ENCODE results near the gene DLG2. TPM values are rescaled to one million over a fixed set of nuclear protein-coding genes. Genes with fewer than 3 reads are reported as not detected.
A peak's percentile ranks its signal among the peaks of the same experiment; 100 is the strongest.
"Not testable (repeated sequence)": the region's sequence is repeated elsewhere in the genome, so short reads cannot be mapped to it uniquely, and the experiment has no call there.

Gene DLG2
- total and polyA plus RNA-seq, 3 experiments from 2014 or later = 0.81 to 1.5 (median 1.3) TPM

GRCh38 chr11:85127349-85127748, 499.8 kb downstream of the DLG2 start:
- Mint-ChIP-seq H3K4me1 (no peaks in the 10 kb centered on the region), H3K27ac (peak overlapping the region in 1 of 8 donors; percentile 54), H3K27me3 (no peaks in the 10 kb centered on the region), H3K4me3 (no peak overlapping the region), H3K9me3 (peaks cover 18 to 43% (median 34%) of the 10 kb centered on the region in 5 donors), H3K36me3 (no peaks in the 10 kb centered on the region)
- POLR2A ChIA-PET = no interaction called here
- Histone ChIP-seq H3K36me3 (ENCODE audit: insufficient read depth, low read length) (no peaks in the 10 kb centered on the region), H3K4me1 (ENCODE audit: insufficient read depth, low read length) (no peaks in the 10 kb centered on the region), H3K27ac (ENCODE audit: low read depth, low read length) (no peak overlapping the region), H3K9me3 (ENCODE audit: low read length) (peaks cover 5% of the 10 kb centered on the region), H3K27me3 (ENCODE audit: insufficient read depth, low read length, poor library complexity, severe bottlenecking) (no peaks in the 10 kb centered on the region), H3K4me3 (ENCODE audit: low read length) (no peak overlapping the region)
- DNase-seq = no peak
- CTCF ChIA-PET = no interaction called here

- Histone ChIP-seq H3K36me3 (ENCODE audit: insufficient read depth, low read length) (no peaks in the 10 kb centered on the region), H3K4me1 (ENCODE audit: insufficient read depth, low read length) (no peaks in the 10 kb centered on the region), H3K9me3 (ENCODE audit: low read length) (peaks cover under 1% of the 10 kb centered on the region), H3K27me3 (ENCODE audit: insufficient read depth, low read length, poor library complexity, severe bottlenecking) (no peaks in the 10 kb centered on the region), H3K27ac (ENCODE audit: low read depth, low read length) (no peak overlapping the region), H3K4me3 (ENCODE audit: low read length) (no peak overlapping the region)
- no peak for DNase-seq
- Mint-ChIP-seq H3K4me1 (no peaks in the 10 kb centered on the region), H3K36me3 (no peaks in the 10 kb centered on the region), H3K4me3 (no peak overlapping the region), H3K9me3 (peaks cover 13 to 47% (median 35%) of the 10 kb centered on the region in 5 donors), H3K27me3 (no peaks in the 10 kb centered on the region), H3K27ac (no peak overlapping the region)
- CTCF ChIA-PET = no interaction called here
- POLR2A ChIA-PET = no interaction called here
Observed at GRCh38 chr11:85123752-85124231, 503.4 kb downstream of the DLG2 start.

GRCh38 chr11:85118151-85118550, 509.0 kb downstream of the DLG2 start:
- H3K27me3 Mint-ChIP-seq = no peaks in the 10 kb centered on the region
- no peak overlapping the region for H3K27ac Mint-ChIP-seq
- POLR2A ChIA-PET = no interaction called here
- CTCF ChIA-PET = no interaction called here
- H3K4me3 Mint-ChIP-seq = no peak overlapping the region
- Histone ChIP-seq H3K27me3 (ENCODE audit: insufficient read depth, low read length, poor library complexity, severe bottlenecking) (no peaks in the 10 kb centered on the region), H3K4me1 (ENCODE audit: insufficient read depth, low read length) (no peaks in the 10 kb centered on the region), H3K27ac (ENCODE audit: low read depth, low read length) (no peak overlapping the region), H3K9me3 (ENCODE audit: low read length) (no peaks in the 10 kb centered on the region), H3K36me3 (ENCODE audit: insufficient read depth, low read length) (no peaks in the 10 kb centered on the region), H3K4me3 (ENCODE audit: low read length) (no peak overlapping the region)
- H3K4me1 Mint-ChIP-seq = no peaks in the 10 kb centered on the region
- H3K36me3 Mint-ChIP-seq = no peaks in the 10 kb centered on the region
- no peak for DNase-seq
- peaks cover 13 to 34% (median 21%) of the 10 kb centered on the region in 5 donors for H3K9me3 Mint-ChIP-seq

GRCh38 chr11:85115798-85116197, 511.3 kb downstream of the DLG2 start:
- Mint-ChIP-seq H3K9me3 (peaks cover 8 to 27% (median 18%) of the 10 kb centered on the region in 5 donors), H3K4me3 (no peak overlapping the region), H3K27me3 (no peaks in the 10 kb centered on the region), H3K4me1 (no peaks in the 10 kb centered on the region), H3K36me3 (no peaks in the 10 kb centered on the region), H3K27ac (no peak overlapping the region)
- Histone ChIP-seq H3K9me3 (ENCODE audit: low read length) (no peaks in the 10 kb centered on the region), H3K36me3 (ENCODE audit: insufficient read depth, low read length) (no peaks in the 10 kb centered on the region), H3K4me3 (ENCODE audit: low read length) (no peak overlapping the region), H3K27ac (ENCODE audit: low read depth, low read length) (no peak overlapping the region), H3K27me3 (ENCODE audit: insufficient read depth, low read length, poor library complexity, severe bottlenecking) (no peaks in the 10 kb centered on the region), H3K4me1 (ENCODE audit: insufficient read depth, low read length) (no peaks in the 10 kb centered on the region)
- CTCF ChIA-PET = no interaction called here
- POLR2A ChIA-PET = no interaction called here
- DNase-seq = no peak

GRCh38 chr11:85114786-85115185, 512.4 kb downstream of the DLG2 start:
- no peak overlapping the region for H3K4me3 ChIP-seq (ENCODE audit: low read length)
- POLR2A ChIA-PET = no interaction called here
- H3K36me3 Mint-ChIP-seq = no peaks in the 10 kb centered on the region
- no peak for DNase-seq
- no peaks in the 10 kb centered on the region for H3K27me3 Mint-ChIP-seq
- H3K4me3 Mint-ChIP-seq = no peak overlapping the region
- H3K4me1 Mint-ChIP-seq = no peaks in the 10 kb centered on the region
- H3K27ac Mint-ChIP-seq = no peak overlapping the region
- H3K9me3 ChIP-seq (ENCODE audit: low read length) = no peaks in the 10 kb centered on the region
- H3K36me3 ChIP-seq (ENCODE audit: insufficient read depth, low read length) = no peaks in the 10 kb centered on the region
- H3K4me1 ChIP-seq (ENCODE audit: insufficient read depth, low read length) = no peaks in the 10 kb centered on the region
- H3K27ac ChIP-seq (ENCODE audit: low read depth, low read length) = no peak overlapping the region
- CTCF ChIA-PET = no interaction called here
- peaks cover 11 to 21% (median 17%) of the 10 kb centered on the region in 5 donors for H3K9me3 Mint-ChIP-seq
- no peaks in the 10 kb centered on the region for H3K27me3 ChIP-seq (ENCODE audit: insufficient read depth, low read length, poor library complexity, severe bottlenecking)

- H3K9me3 ChIP-seq (ENCODE audit: low read length); H3K4me1 ChIP-seq (ENCODE audit: insufficient read depth, low read length); H3K4me1 Mint-ChIP-seq; H3K27me3 ChIP-seq (ENCODE audit: insufficient read depth, low read length, poor library complexity, severe bottlenecking); H3K4me3 Mint-ChIP-seq; H3K36me3 ChIP-seq (ENCODE audit: insufficient read depth, low read length); H3K36me3 Mint-ChIP-seq; H3K27me3 Mint-ChIP-seq; H3K27ac ChIP-seq (ENCODE audit: low read depth, low read length); POLR2A ChIA-PET; H3K4me3 ChIP-seq (ENCODE audit: low read length); CTCF ChIA-PET; DNase-seq; H3K27ac Mint-ChIP-seq: not testable (repeated sequence)
- H3K9me3 Mint-ChIP-seq = peaks cover 14 to 37% (median 21%) of the 10 kb centered on the region in 5 donors
Observed at GRCh38 chr11:85110246-85110645, 516.9 kb downstream of the DLG2 start.

GRCh38 chr11:85109141-85109540, 518.0 kb downstream of the DLG2 start:
- H3K36me3 ChIP-seq (ENCODE audit: insufficient read depth, low read length) = no peaks in the 10 kb centered on the region
- ChIA-PET CTCF (no interaction called here), POLR2A (no interaction called here)
- H3K4me1 ChIP-seq (ENCODE audit: insufficient read depth, low read length) = no peaks in the 10 kb centered on the region
- no peaks in the 10 kb centered on the region for H3K4me1 Mint-ChIP-seq
- H3K27ac Mint-ChIP-seq = no peak overlapping the region
- peaks cover 19 to 44% (median 25%) of the 10 kb centered on the region in 5 donors for H3K9me3 Mint-ChIP-seq
- DNase-seq = no peak
- H3K27me3 ChIP-seq (ENCODE audit: insufficient read depth, low read length, poor library complexity, severe bottlenecking) = no peaks in the 10 kb centered on the region
- no peak overlapping the region for H3K27ac ChIP-seq (ENCODE audit: low read depth, low read length)
- no peak overlapping the region for H3K4me3 ChIP-seq (ENCODE audit: low read length)
- H3K27me3 Mint-ChIP-seq = no peaks in the 10 kb centered on the region
- H3K36me3 Mint-ChIP-seq = no peaks in the 10 kb centered on the region
- no peak overlapping the region for H3K4me3 Mint-ChIP-seq
- H3K9me3 ChIP-seq (ENCODE audit: low read length) = peaks cover 5% of the 10 kb centered on the region

GRCh38 chr11:85105868-85106267, 521.3 kb downstream of the DLG2 start:
- Histone ChIP-seq H3K9me3 (ENCODE audit: low read length) (peaks cover 5% of the 10 kb centered on the region), H3K4me1 (ENCODE audit: insufficient read depth, low read length) (no peaks in the 10 kb centered on the region), H3K27ac (ENCODE audit: low read depth, low read length) (no peak overlapping the region), H3K27me3 (ENCODE audit: insufficient read depth, low read length, poor library complexity, severe bottlenecking) (no peaks in the 10 kb centered on the region), H3K36me3 (ENCODE audit: insufficient read depth, low read length) (no peaks in the 10 kb centered on the region), H3K4me3 (ENCODE audit: low read length) (no peak overlapping the region)
- Mint-ChIP-seq H3K4me1 (no peaks in the 10 kb centered on the region), H3K27me3 (no peaks in the 10 kb centered on the region), H3K4me3 (no peak overlapping the region), H3K36me3 (no peaks in the 10 kb centered on the region), H3K9me3 (peaks cover 16 to 58% (median 31%) of the 10 kb centered on the region in 5 donors), H3K27ac (no peak overlapping the region)
- CTCF ChIA-PET = no interaction called here
- POLR2A ChIA-PET = no interaction called here
- no peak for DNase-seq

GRCh38 chr11:85099522-85099921, 527.6 kb downstream of the DLG2 start:
- ChIA-PET POLR2A (no interaction called here), CTCF (no interaction called here)
- H3K9me3 Mint-ChIP-seq = peaks cover 21 to 61% (median 32%) of the 10 kb centered on the region in 5 donors

More at GRCh38 chr11:85099522-85099921, 527.6 kb downstream of the DLG2 start:
- Histone ChIP-seq H3K36me3 (ENCODE audit: insufficient read depth, low read length) (no peaks in the 10 kb centered on the region), H3K27me3 (ENCODE audit: insufficient read depth, low read length, poor library complexity, severe bottlenecking) (no peaks in the 10 kb centered on the region), H3K4me3 (ENCODE audit: low read length) (no peak overlapping the region), H3K4me1 (ENCODE audit: insufficient read depth, low read length) (no peaks in the 10 kb centered on the region), H3K27ac (ENCODE audit: low read depth, low read length) (no peak overlapping the region), H3K9me3 (ENCODE audit: low read length) (no peaks in the 10 kb centered on the region)
- DNase-seq = no peak
- no peak overlapping the region for H3K4me3 Mint-ChIP-seq
- no peaks in the 10 kb centered on the region for H3K4me1 Mint-ChIP-seq
- peaks cover 0 to 4% (median 0%) of the 10 kb centered on the region in 3 donors for H3K36me3 Mint-ChIP-seq
- H3K27ac Mint-ChIP-seq = no peak overlapping the region
- no peaks in the 10 kb centered on the region for H3K27me3 Mint-ChIP-seq
